Body of pancreas (tissue), 4 donors: ENCODE data around the gene ZNF277. TPM values are rescaled to one million over a fixed set of nuclear protein-coding genes. Genes with fewer than 3 reads are reported as not detected.

ENCODE experiments used
- ATAC-seq: fragments of 150-250 bp; one replicate; pipeline ENCODE4 v1.9.1; 2016
- DNase-seq, 4 donors: peaks; one replicate each; pipeline ENCODE4 v3.0.0-alpha.2; 2019
- H3K27ac ChIP-seq, 4 donors: fragments of 200-600 bp; sonication (generic); 1 replicate in 3 of 4; 2 replicates in 1 of 4; pipeline versions ENCODE4 v1.5.1 to v1.6.1; 2016 to 2019; ENCODE audit warnings: mild to moderate bottlenecking in 1 of 4, mixed read lengths in 1 of 4, moderate library complexity in 1 of 4
- H3K27me3 ChIP-seq, 2 donors: fragments of 200-600 bp; sonication (generic); one replicate each; pipeline ENCODE4 v1.6.0; 2016; ENCODE audit warnings: mild to moderate bottlenecking in 1 of 2
- H3K36me3 ChIP-seq, 2 donors: fragments of 200-600 bp; sonication (generic); replicated peaks in 1 of 2; 2 replicates each; pipeline ENCODE4 v1.5.1; 2016; ENCODE audit warnings: low read depth in 2 of 2; ENCODE audit not compliant: insufficient read depth in 1 of 2
- H3K4me1 ChIP-seq: fragments of 200-600 bp; sonication (generic); one replicate; pipeline ENCODE4 v1.6.0; 2016
- H3K4me3 ChIP-seq, 2 donors: fragments of 200-600 bp; sonication (generic); 1 replicate in 1 of 2; 2 replicates in 1 of 2; pipeline ENCODE4 v1.5.1; 2016 to 2019
- H3K9me3 ChIP-seq, 3 donors: fragments of 200-600 bp; sonication (generic); 1 replicate in 2 of 3; 2 replicates in 1 of 3; pipeline ENCODE4 v1.5.1; 2016
- CTCF ChIP-seq, 7 experiments: fragments of 450-650 bp in 4 of 7; fragments of 200-600 bp in 3 of 7; sonication (generic) in 3 of 7; IDR thresholded peaks; one replicate each; pipeline ENCODE4 v1.5.1; 2016 to 2019; ENCODE audit warnings: antibody characterized with exemption in 7 of 7
- POLR2A ChIP-seq, 3 donors: fragments of 450-650 bp; IDR thresholded peaks; one replicate each; pipeline ENCODE4 v1.6.1; 2016; ENCODE audit warnings: antibody characterized with exemption in 3 of 3, mild to moderate bottlenecking in 2 of 3
- WGBS, 2 donors: methylation state at CpG; one replicate each; pipeline ENCODE4 v1.1.5; 2017; 5-methylcytosine and 5-hydroxymethylcytosine counted together
- intact Hi-C: fragments of 100-400 bp; cut with DNase I; formaldehyde crosslinking; loops from one replicate; pipeline ENCODE4 v1.15.1; 2023
- total RNA-seq, 2 donors: library from RNA; depleted of rRNA; stranded (reverse); fragments of >200 nt; gene quantifications; one replicate each; pipeline ENCODE4 v1.1.0, GENCODE V29; 2016

ZNF277 gene
- total RNA-seq, 2 donors from 2014 or later = 12.9 to 34.0 TPM

- peaks cover 0 to 3% of the 10 kb centered on the region in 2 donors for H3K36me3 ChIP-seq
- H3K27ac ChIP-seq = no peak overlapping the region
- H3K4me3 ChIP-seq = no peak overlapping the region
- peaks cover 6% of the 10 kb centered on the region for H3K4me1 ChIP-seq
- H3K9me3 ChIP-seq = no peaks in the 10 kb centered on the region
- H3K27me3 ChIP-seq = no peaks in the 10 kb centered on the region
- DNase-seq = no peak
- WGBS, 2 donors = 47 to 52% methylated on average over 1 of the region's 1 CpG
- TF ChIP-seq POLR2A (IDR thresholded peaks at IDR 0.05) (no peak), CTCF (IDR thresholded peaks at IDR 0.05) (no peak)
- intact Hi-C loops = no loop called here
- ATAC-seq = no peak
Measured at GRCh38 chr7:112334366-112334765, 127.9 kb downstream of the ZNF277 start.

- no peak for ATAC-seq
- no peak overlapping the region for H3K4me3 ChIP-seq
- no peaks in the 10 kb centered on the region for H3K27me3 ChIP-seq
- H3K36me3 ChIP-seq = no peaks in the 10 kb centered on the region
- WGBS, 2 donors = 79 to 84% methylated on average over 2 of the region's 2 CpGs
- H3K4me1 ChIP-seq = peaks cover 6% of the 10 kb centered on the region
- intact Hi-C loops = no loop called here
- TF ChIP-seq POLR2A (IDR thresholded peaks at IDR 0.05) (no peak), CTCF (IDR thresholded peaks at IDR 0.05) (no peak)
- no peaks in the 10 kb centered on the region for H3K9me3 ChIP-seq
- H3K27ac ChIP-seq = no peak overlapping the region
- no peak for DNase-seq
Measured at GRCh38 chr7:112336261-112336660, 129.8 kb downstream of the ZNF277 start.

- Histone ChIP-seq H3K9me3 (no peaks in the 10 kb centered on the region), H3K36me3 (no peaks in the 10 kb centered on the region), H3K4me3 (no peak overlapping the region), H3K27me3 (no peaks in the 10 kb centered on the region), H3K27ac (no peak overlapping the region), H3K4me1 (peaks cover 14% of the 10 kb centered on the region)
- DNase-seq (no peak), ATAC-seq (no peak)
- intact Hi-C loops = no loop called here
- 65 to 69% methylated on average over 8 of the region's 8 CpGs for WGBS, 2 donors
- TF ChIP-seq POLR2A (IDR thresholded peaks at IDR 0.05) (no peak), CTCF (IDR thresholded peaks at IDR 0.05) (no peak)
Measured at GRCh38 chr7:112336936-112337576, 130.6 kb downstream of the ZNF277 start.

GRCh38 chr7:112337892-112338291 is 131.4 kb downstream of the ZNF277 start:
- H3K9me3 ChIP-seq = no peaks in the 10 kb centered on the region
- no peaks in the 10 kb centered on the region for H3K36me3 ChIP-seq
- peaks cover 18% of the 10 kb centered on the region for H3K4me1 ChIP-seq
- no peak for DNase-seq
- intact Hi-C loops = no loop called here
- no peak overlapping the region for H3K4me3 ChIP-seq
- H3K27ac ChIP-seq = no peak overlapping the region
- WGBS, 2 donors = 94 to 95% methylated on average over 2 of the region's 2 CpGs
- no peak for ATAC-seq
- no peak for TF ChIP-seq POLR2A (IDR thresholded peaks at IDR 0.05)
- TF ChIP-seq CTCF (IDR thresholded peaks at IDR 0.05) = no peak
- H3K27me3 ChIP-seq = no peaks in the 10 kb centered on the region

- WGBS, 2 donors = 87 to 90% methylated on average over 4 of the region's 4 CpGs
- Histone ChIP-seq H3K27me3 (no peaks in the 10 kb centered on the region), H3K36me3 (no peaks in the 10 kb centered on the region), H3K4me3 (no peak overlapping the region), H3K9me3 (no peaks in the 10 kb centered on the region), H3K27ac (no peak overlapping the region), H3K4me1 (peaks cover 18% of the 10 kb centered on the region)
- intact Hi-C loops = no loop called here
- DNase-seq (no peak), ATAC-seq (no peak)
- no peak for TF ChIP-seq POLR2A (IDR thresholded peaks at IDR 0.05)
- no peak for TF ChIP-seq CTCF (IDR thresholded peaks at IDR 0.05)
Measured at GRCh38 chr7:112338786-112339185, 132.3 kb downstream of the ZNF277 start.
